MCF 10A (cell line): ENCODE data around the gene RPGRIP1L. TPM values are rescaled to one million over a fixed set of nuclear protein-coding genes. Genes with fewer than 3 reads are reported as not detected.

Experiments
- BruUV-seq: library from RNA; stranded (reverse); fragments of 400-500 nt; replicated peaks from 2 replicates; lab custom pipeline; 2021; lab: Mats Ljungman, UMichigan
- CTCF ChIA-PET: fragments of 300-600 bp; sonication (Branson Sonifier 250); formaldehyde crosslinking; extraction: SDS; loops from one replicate; lab custom pipeline; 2021; ENCODE audit warnings: antibody characterized with exemption, inconsistent platforms; lab: Yijun Ruan, JAX
- POLR2A ChIA-PET: fragments of 300-600, 350-650 bp; sonication (Branson Sonifier 250); formaldehyde crosslinking; extraction: SDS; loops from one replicate; lab custom pipeline; 2020; ENCODE audit warnings: antibody characterized with exemption, inconsistent platforms; lab: Yijun Ruan, JAX
- DNase-seq: peaks from one replicate; pipeline ENCODE4 v3.0.0-alpha.2; 2018; ENCODE audit not compliant: unreplicated experiment
- H3K27ac Mint-ChIP-seq: one replicate; pipeline ENCODE4 v1.8.0; 2022; ENCODE audit warnings: mild to moderate bottlenecking, low read depth, mixed read lengths; ENCODE audit not compliant: unreplicated experiment
- H3K27me3 Mint-ChIP-seq: one replicate; pipeline ENCODE4 v1.8.0; 2022; ENCODE audit warnings: mixed read lengths; ENCODE audit not compliant: insufficient read depth, unreplicated experiment
- H3K36me3 Mint-ChIP-seq: one replicate; pipeline ENCODE4 v1.8.0; 2022; ENCODE audit warnings: mild to moderate bottlenecking, moderate library complexity, mixed read lengths; ENCODE audit not compliant: insufficient read depth, unreplicated experiment
- H3K4me1 Mint-ChIP-seq: one replicate; pipeline ENCODE4 v1.8.0; 2022; ENCODE audit warnings: mixed read lengths; ENCODE audit not compliant: insufficient read depth, unreplicated experiment
- H3K4me3 Mint-ChIP-seq: one replicate; pipeline ENCODE4 v1.8.0; 2022; ENCODE audit warnings: mild to moderate bottlenecking, moderate library complexity, mixed read lengths; ENCODE audit not compliant: unreplicated experiment
- H3K9me3 Mint-ChIP-seq: one replicate; pipeline ENCODE4 v1.8.0; 2022; ENCODE audit warnings: mixed read lengths; ENCODE audit not compliant: unreplicated experiment
- intact Hi-C: fragments of 100-400 bp; cut with micrococcal nuclease; formaldehyde crosslinking; loops from 2 replicates; pipeline ENCODE4 v1.14.1; 2022
- total RNA-seq: library from RNA; stranded (reverse); gene quantifications from 2 replicates; pipeline ENCODE4 v1.2.3, GENCODE V29; 2022
- TF ChIP-seq, protein P1 (sequence below): fragments of 200-600 bp; IDR thresholded peaks from one replicate; pipeline ENCODE4 v1.8.0; 2022; ENCODE audit warnings: antibody characterized with exemption, mild to moderate bottlenecking; ENCODE audit not compliant: unreplicated experiment

Gene RPGRIP1L
- total RNA-seq, 1 experiment from 2014 or later: 13.4 TPM

DNA sequence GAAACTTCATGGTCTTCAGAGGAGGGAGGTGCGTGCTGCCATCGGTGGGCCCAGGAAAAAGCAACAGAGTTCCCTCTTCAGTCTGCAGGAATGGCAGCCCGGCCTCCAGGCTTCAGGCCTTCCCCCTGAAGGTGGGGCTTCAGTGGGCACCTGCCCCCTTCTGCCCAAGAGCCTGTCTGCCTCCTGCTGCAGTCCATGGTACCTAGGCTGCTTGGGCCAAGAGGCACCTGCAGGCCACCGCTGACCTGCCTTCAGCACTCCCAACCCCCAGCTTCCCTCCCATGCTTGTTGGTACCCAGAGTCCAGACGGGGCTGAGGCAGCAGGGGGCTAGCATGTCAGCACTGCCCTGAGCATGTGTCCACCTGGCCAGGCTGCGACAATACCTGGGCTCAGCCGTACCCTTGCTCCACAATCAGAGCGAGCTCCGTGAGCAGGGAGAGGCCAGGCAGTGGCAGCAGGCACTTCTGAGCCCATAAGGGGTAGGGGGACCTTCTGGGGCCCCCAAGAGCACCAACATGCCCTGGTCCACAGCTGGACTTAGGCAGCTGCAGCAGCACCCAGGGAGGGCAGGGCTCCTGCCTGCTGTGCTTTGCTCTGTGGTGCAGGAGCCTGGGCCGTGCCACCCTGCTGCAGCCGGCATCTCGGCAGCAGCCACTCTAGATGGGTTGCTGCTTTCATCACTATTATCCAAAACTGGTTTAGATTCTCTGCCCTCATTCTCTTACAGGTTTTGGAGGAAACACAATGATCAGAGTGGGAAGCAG, 123.4 kb downstream of the RPGRIP1L start:
- H3K27me3 Mint-ChIP-seq: no peaks in the 10 kb centered on the region
- intact Hi-C loops: no loop called here
- TF ChIP-seq, protein P1, sequence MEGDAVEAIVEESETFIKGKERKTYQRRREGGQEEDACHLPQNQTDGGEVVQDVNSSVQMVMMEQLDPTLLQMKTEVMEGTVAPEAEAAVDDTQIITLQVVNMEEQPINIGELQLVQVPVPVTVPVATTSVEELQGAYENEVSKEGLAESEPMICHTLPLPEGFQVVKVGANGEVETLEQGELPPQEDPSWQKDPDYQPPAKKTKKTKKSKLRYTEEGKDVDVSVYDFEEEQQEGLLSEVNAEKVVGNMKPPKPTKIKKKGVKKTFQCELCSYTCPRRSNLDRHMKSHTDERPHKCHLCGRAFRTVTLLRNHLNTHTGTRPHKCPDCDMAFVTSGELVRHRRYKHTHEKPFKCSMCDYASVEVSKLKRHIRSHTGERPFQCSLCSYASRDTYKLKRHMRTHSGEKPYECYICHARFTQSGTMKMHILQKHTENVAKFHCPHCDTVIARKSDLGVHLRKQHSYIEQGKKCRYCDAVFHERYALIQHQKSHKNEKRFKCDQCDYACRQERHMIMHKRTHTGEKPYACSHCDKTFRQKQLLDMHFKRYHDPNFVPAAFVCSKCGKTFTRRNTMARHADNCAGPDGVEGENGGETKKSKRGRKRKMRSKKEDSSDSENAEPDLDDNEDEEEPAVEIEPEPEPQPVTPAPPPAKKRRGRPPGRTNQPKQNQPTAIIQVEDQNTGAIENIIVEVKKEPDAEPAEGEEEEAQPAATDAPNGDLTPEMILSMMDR: no peak
- H3K27ac Mint-ChIP-seq: no peak overlapping the region
- BruUV-seq: no TSS peak
- peaks cover 8% of the 10 kb centered on the region for H3K4me1 Mint-ChIP-seq
- ChIA-PET CTCF (interaction anchor here (0.6 to 1.5 kb wide), 2 partner anchors 30 to 87 kb away, joined by 3 read pairs; no protein-coding TSS in a partner anchor), POLR2A (no interaction called here)
- H3K9me3 Mint-ChIP-seq: no peaks in the 10 kb centered on the region
- H3K4me3 Mint-ChIP-seq: no peak overlapping the region
- DNase-seq: no peak
- H3K36me3 Mint-ChIP-seq: no peaks in the 10 kb centered on the region

DNA sequence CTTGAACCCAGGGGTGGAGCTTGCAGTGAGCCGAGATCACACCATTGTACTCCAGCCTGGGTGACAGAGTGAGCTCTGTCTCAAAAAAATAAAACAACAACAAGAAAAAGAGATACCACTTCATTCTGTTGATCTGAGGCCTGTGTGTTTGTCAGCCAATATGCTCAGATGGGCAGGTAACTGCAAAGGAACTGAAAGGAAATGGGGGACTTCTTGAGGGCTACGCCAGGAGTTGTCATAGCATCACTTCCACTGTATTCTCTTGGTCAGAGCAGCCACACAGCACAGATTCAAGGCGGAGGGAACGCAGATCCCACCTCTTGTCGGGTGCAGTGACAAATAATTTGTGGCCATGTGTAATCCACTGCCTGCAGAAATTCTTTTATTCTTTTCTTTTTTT, 126.8 kb downstream of the RPGRIP1L start:
- no peaks in the 10 kb centered on the region for H3K27me3 Mint-ChIP-seq
- H3K4me1 Mint-ChIP-seq: no peaks in the 10 kb centered on the region
- no peak overlapping the region for H3K27ac Mint-ChIP-seq
- no peak overlapping the region for H3K4me3 Mint-ChIP-seq
- TF ChIP-seq, protein P1: no peak
- intact Hi-C loops: no loop called here
- DNase-seq: no peak
- H3K36me3 Mint-ChIP-seq: peaks cover under 1% of the 10 kb centered on the region
- peaks cover 10% of the 10 kb centered on the region for H3K9me3 Mint-ChIP-seq
- POLR2A ChIA-PET: no interaction called here
- CTCF ChIA-PET: no interaction called here
- BruUV-seq: no TSS peak

DNA sequence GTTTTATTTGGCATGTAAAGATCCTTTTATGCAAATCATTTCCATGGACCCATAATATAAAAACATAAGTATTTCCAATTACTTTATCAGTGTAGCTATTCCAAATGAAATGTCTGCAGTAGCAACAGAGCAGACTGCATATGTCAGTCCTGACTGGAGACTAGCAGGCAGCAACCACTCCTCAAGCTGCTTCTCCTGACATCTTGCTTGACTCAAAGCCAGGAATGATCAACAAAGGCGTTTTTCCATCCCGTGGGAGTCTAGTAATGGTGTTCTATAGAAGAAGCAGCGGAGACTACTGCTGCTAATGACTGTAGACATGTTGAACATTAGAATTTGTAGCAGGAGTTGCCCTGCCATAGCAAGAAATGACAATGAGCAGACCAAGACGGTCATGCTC, 127.4 kb downstream of the RPGRIP1L start:
- H3K27me3 Mint-ChIP-seq: no peaks in the 10 kb centered on the region
- no peak for DNase-seq
- ChIA-PET CTCF (no interaction called here), POLR2A (no interaction called here)
- TF ChIP-seq, protein P1: no peak
- no peak overlapping the region for H3K27ac Mint-ChIP-seq
- peaks cover 17% of the 10 kb centered on the region for H3K9me3 Mint-ChIP-seq
- H3K4me1 Mint-ChIP-seq: no peaks in the 10 kb centered on the region
- H3K4me3 Mint-ChIP-seq: no peak overlapping the region
- H3K36me3 Mint-ChIP-seq: peaks cover 6% of the 10 kb centered on the region
- BruUV-seq: no TSS peak
- intact Hi-C loops: no loop called here

DNA sequence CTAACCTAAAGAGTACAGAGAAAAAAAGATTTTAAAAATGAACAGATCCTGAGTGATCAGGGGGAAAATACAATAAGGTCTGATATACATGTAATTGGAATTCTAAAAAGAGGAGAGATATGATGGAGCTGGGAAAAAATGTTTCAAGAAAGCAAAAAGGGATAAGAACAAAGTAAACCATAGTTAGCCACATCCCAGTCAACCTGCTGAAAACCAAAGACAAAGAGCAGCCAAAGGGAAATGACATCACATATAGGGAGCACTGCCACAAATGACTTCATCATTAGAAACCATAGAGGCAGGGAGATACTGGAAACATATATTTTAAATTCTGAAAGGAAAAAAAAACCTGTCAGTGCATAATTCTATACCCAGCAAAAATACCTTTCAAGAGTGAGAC, 131.9 kb downstream of the RPGRIP1L start:
- TF ChIP-seq, protein P1: no peak
- H3K4me1 Mint-ChIP-seq: no peaks in the 10 kb centered on the region
- BruUV-seq: no TSS peak
- intact Hi-C loops: no loop called here
- POLR2A ChIA-PET: no interaction called here
- no peak overlapping the region for H3K27ac Mint-ChIP-seq
- peaks cover 6% of the 10 kb centered on the region for H3K36me3 Mint-ChIP-seq
- CTCF ChIA-PET: interaction anchor here (0.6 to 0.7 kb wide), 5 partner anchors 9 to 1874 kb away, joined by 3 to 6 read pairs (median 3); no protein-coding TSS in a partner anchor
- H3K4me3 Mint-ChIP-seq: no peak overlapping the region
- peaks cover 40% of the 10 kb centered on the region for H3K9me3 Mint-ChIP-seq
- no peaks in the 10 kb centered on the region for H3K27me3 Mint-ChIP-seq
- no peak for DNase-seq
